HEK293 (cell line): Measurements from ENCODE around the gene MYRIP.

ENCODE experiments used
- CTCF ChIA-PET: fragments of 350-600 bp; formaldehyde crosslinking; extraction: SDS; loops from one replicate; lab custom pipeline; 2021; ENCODE audit warnings: antibody characterized with exemption; lab: Yijun Ruan, JAX
- POLR2A ChIA-PET: fragments of 300-600 bp; formaldehyde crosslinking; extraction: SDS; loops from one replicate; lab custom pipeline; 2020; ENCODE audit warnings: antibody characterized with exemption, inconsistent platforms; lab: Yijun Ruan, JAX
- H3K27ac ChIP-seq: fragments of 200-500 bp; sonication (Bioruptor generic); 2 replicates; pipeline ENCODE4 v1.5.1; 2014; ENCODE audit warnings: low read depth, low read length, control low read depth, inconsistent platforms; ENCODE audit errors: extremely low read depth
- H3K36me3 ChIP-seq, 2 experiments: fragments of 200-500 bp in 1 of 2; sonication (Bioruptor generic) in 1 of 2; 1 replicate in 1 of 2; 2 replicates in 1 of 2; pipeline ENCODE4 v1.5.1; 2014 to 2017; ENCODE audit warnings: inconsistent platforms in 2 of 2, low read length in 2 of 2; ENCODE audit not compliant: control insufficient read depth in 2 of 2, insufficient read depth in 1 of 2
- H3K4me1 ChIP-seq: fragments of 200-500 bp; sonication (Bioruptor generic); 2 replicates; pipeline ENCODE4 v1.5.1; 2014; ENCODE audit warnings: mild to moderate bottlenecking, low read length, inconsistent platforms; ENCODE audit not compliant: control insufficient read depth, insufficient read depth
- H3K4me3 ChIP-seq: 2 replicates; pipeline ENCODE4 v1.5.1; 2011; ENCODE audit warnings: low read depth, mild to moderate bottlenecking, control low read depth, low read length, moderate library complexity
- H3K9me3 ChIP-seq: fragments of 200-500 bp; sonication (Bioruptor generic); 2 replicates; pipeline ENCODE4 v1.5.1; 2014; ENCODE audit warnings: low read depth, low read length, inconsistent platforms; ENCODE audit not compliant: control insufficient read depth, insufficient read depth
- GLI2 ChIP-seq: fragments of 450-650 bp; formaldehyde crosslinking; IDR thresholded peaks from 2 replicates; pipeline ENCODE4; 2017; ENCODE audit warnings: missing biosample characterization, missing genetic modification characterization, low read depth, borderline replicate concordance
- GLIS2 ChIP-seq: fragments of 450-650 bp; formaldehyde crosslinking; IDR thresholded peaks from 2 replicates; pipeline ENCODE4 v1.5.1; 2016; ENCODE audit warnings: missing biosample characterization, missing genetic modification characterization
- HOXC10 ChIP-seq: sonication (generic); formaldehyde crosslinking; IDR thresholded peaks from 2 replicates; pipeline ENCODE4 v1.8.1; 2023; ENCODE audit warnings: mild to moderate bottlenecking, missing genetic modification reagents
- HOXD13 ChIP-seq: sonication (generic); formaldehyde crosslinking; IDR thresholded peaks from 2 replicates; pipeline ENCODE4 v1.8.0; 2022; ENCODE audit warnings: missing genetic modification reagents, borderline replicate concordance
- KLF9 ChIP-seq: fragments of 450-650 bp; formaldehyde crosslinking; IDR thresholded peaks from 2 replicates; pipeline ENCODE4 v1.5.1; 2016; ENCODE audit warnings: missing biosample characterization, missing genetic modification characterization, low read depth
- PRDM10 ChIP-seq: fragments of 450-650 bp; formaldehyde crosslinking; IDR thresholded peaks from 2 replicates; pipeline ENCODE4 v1.5.1; 2016; ENCODE audit warnings: missing biosample characterization, missing genetic modification characterization
- PRDM4 ChIP-seq: fragments of 450-650 bp; formaldehyde crosslinking; IDR thresholded peaks from 2 replicates; pipeline ENCODE4 v1.5.1; 2017; ENCODE audit warnings: missing biosample characterization, missing genetic modification characterization
- SALL2 ChIP-seq: fragments of 450-650 bp; formaldehyde crosslinking; IDR thresholded peaks from 2 replicates; pipeline ENCODE4 v1.5.0; 2017; ENCODE audit warnings: missing biosample characterization, mild to moderate bottlenecking, missing genetic modification characterization, borderline replicate concordance
- SCRT2 ChIP-seq: fragments of 450-650 bp; formaldehyde crosslinking; IDR thresholded peaks from 2 replicates; pipeline ENCODE4 v1.5.1; 2016; ENCODE audit warnings: missing biosample characterization, missing genetic modification characterization
- SP3 ChIP-seq: fragments of 450-650 bp; formaldehyde crosslinking; IDR thresholded peaks from 2 replicates; pipeline ENCODE4 v1.5.1; 2016; ENCODE audit warnings: missing biosample characterization, missing genetic modification characterization
- SP7 ChIP-seq: fragments of 450-650 bp; formaldehyde crosslinking; IDR thresholded peaks from 2 replicates; pipeline ENCODE4 v1.5.1; 2016; ENCODE audit warnings: missing biosample characterization, missing genetic modification characterization
- ZEB2 ChIP-seq: fragments of 450-650 bp; formaldehyde crosslinking; IDR thresholded peaks from 2 replicates; pipeline ENCODE4 v1.5.1; 2016; ENCODE audit warnings: missing biosample characterization, missing genetic modification characterization
- ZFP41 ChIP-seq: fragments of 450-650 bp; formaldehyde crosslinking; IDR thresholded peaks from 2 replicates; pipeline ENCODE4 v1.5.1; 2016; ENCODE audit warnings: missing biosample characterization, missing genetic modification characterization, borderline replicate concordance
- ZNF280D ChIP-seq: fragments of 450-650 bp; formaldehyde crosslinking; IDR thresholded peaks from 2 replicates; pipeline ENCODE4 v1.5.1; 2016; ENCODE audit warnings: missing biosample characterization, missing genetic modification characterization
- ZNF302 ChIP-seq: fragments of 450-650 bp; formaldehyde crosslinking; IDR thresholded peaks from 2 replicates; pipeline ENCODE4 v1.5.1; 2016; ENCODE audit warnings: missing biosample characterization, missing genetic modification characterization, low read depth
- ZNF510 ChIP-seq: fragments of 450-650 bp; formaldehyde crosslinking; IDR thresholded peaks from 2 replicates; pipeline ENCODE4 v1.5.1; 2018; ENCODE audit warnings: mild to moderate bottlenecking, missing genetic modification characterization, missing biosample characterization; ENCODE audit not compliant: insufficient replicate concordance
- ZNF530 ChIP-seq: fragments of 450-650 bp; formaldehyde crosslinking; IDR thresholded peaks from 2 replicates; pipeline ENCODE4 v1.5.1; 2016; ENCODE audit warnings: low read depth, missing biosample characterization, missing genetic modification characterization
- ZNF580 ChIP-seq: fragments of 450-650 bp; formaldehyde crosslinking; IDR thresholded peaks from 2 replicates; pipeline ENCODE4 v1.5.1; 2016; ENCODE audit warnings: missing biosample characterization, missing genetic modification characterization
- ZNF596 ChIP-seq: fragments of 450-650 bp; IDR thresholded peaks from 2 replicates; pipeline ENCODE4 v1.5.0; 2018; ENCODE audit warnings: missing biosample characterization, mild to moderate bottlenecking, missing genetic modification characterization, moderate library complexity
- ZNF600 ChIP-seq: fragments of 450-650 bp; formaldehyde crosslinking; IDR thresholded peaks from 2 replicates; pipeline ENCODE4 v1.5.1; 2016; ENCODE audit warnings: missing biosample characterization, missing genetic modification characterization
- ZNF610 ChIP-seq: fragments of 450-650 bp; formaldehyde crosslinking; IDR thresholded peaks from 2 replicates; pipeline ENCODE4 v1.5.1; 2016; ENCODE audit warnings: missing biosample characterization, missing genetic modification characterization, borderline replicate concordance
- ZNF658 ChIP-seq: fragments of 450-650 bp; formaldehyde crosslinking; IDR thresholded peaks from 2 replicates; pipeline ENCODE4; 2016; ENCODE audit warnings: missing biosample characterization, missing genetic modification characterization
- ZNF664 ChIP-seq: fragments of 450-650 bp; formaldehyde crosslinking; IDR thresholded peaks from 2 replicates; pipeline ENCODE4 v1.5.1; 2016; ENCODE audit warnings: missing biosample characterization, missing genetic modification characterization
- ZNF677 ChIP-seq: fragments of 450-650 bp; IDR thresholded peaks from 2 replicates; pipeline ENCODE4 v1.5.0; 2018; ENCODE audit warnings: missing biosample characterization, mild to moderate bottlenecking, missing genetic modification characterization, moderate library complexity
- ZNF747 ChIP-seq: fragments of 450-650 bp; formaldehyde crosslinking; IDR thresholded peaks from 2 replicates; pipeline ENCODE4 v1.5.1; 2016; ENCODE audit warnings: missing biosample characterization, missing genetic modification characterization

The MYRIP gene

GRCh38 chr3:40137591-40138295 lies 328.3 kb downstream of the MYRIP start (continued):
- TF ChIP-seq KLF9 (tag by site-specific recombination) (no peak), ZNF600 (tag by site-specific recombination) (no peak), GLIS2 (tag by site-specific recombination) (no peak), SP7 (no peak), ZNF664 (tag by site-specific recombination) (no peak), SP3 (tag by site-specific recombination) (no peak), ZNF596 (tag by site-specific recombination) (no peak), ZNF302 (tag by site-specific recombination) (no peak), ZNF510 (tag by site-specific recombination) (no peak), ZEB2 (tag by site-specific recombination) (no peak), ZNF280D (tag by site-specific recombination) (no peak)

- Histone ChIP-seq H3K36me3 (no peaks in the 10 kb centered on the region), H3K27ac (no peak overlapping the region), H3K4me1 (no peaks in the 10 kb centered on the region), H3K9me3 (no peaks in the 10 kb centered on the region), H3K4me3 (no peak overlapping the region)
- ChIA-PET POLR2A (no interaction called here), CTCF (no interaction called here)
- TF ChIP-seq GLI2 (no peak), ZFP41 (tag by site-specific recombination) (no peak), HOXD13 (no peak), PRDM4 (no peak), ZNF658 (tag by site-specific recombination) (no peak), SALL2 (no peak), PRDM10 (tag by site-specific recombination) (no peak), ZNF747 (tag by site-specific recombination) (no peak), ZNF530 (no peak), ZNF677 (tag by site-specific recombination) (no peak), SCRT2 (tag by site-specific recombination) (no peak), ZNF610 (no peak), HOXC10 (CRISPR knock-in tag) (no peak), ZNF580 (tag by site-specific recombination) (no peak)
These were observed 334.1 kb downstream of the MYRIP start for GRCh38 chr3:40143283-40144090.
